Muscle layer of colon (tissue), 2 donors: ENCODE data around the gene CAB39.

ENCODE experiments used
- H3K27ac ChIP-seq: one replicate; pipeline ENCODE4 v1.7.0; 2013; ENCODE audit warnings: low read depth, mild to moderate bottlenecking, low read length, moderate library complexity
- H3K27me3 ChIP-seq, 2 donors: one replicate each; pipeline ENCODE4 v1.7.0; 2013; ENCODE audit warnings: low read length in 2 of 2, mild to moderate bottlenecking in 2 of 2; ENCODE audit not compliant: insufficient read depth in 2 of 2, control insufficient read depth in 1 of 2
- H3K36me3 ChIP-seq: one replicate; pipeline ENCODE4 v1.7.0; 2013; ENCODE audit warnings: mild to moderate bottlenecking, low read length; ENCODE audit not compliant: insufficient read depth
- H3K4me1 ChIP-seq: one replicate; pipeline ENCODE4 v1.7.0; 2013; ENCODE audit warnings: mild to moderate bottlenecking, low read length; ENCODE audit not compliant: insufficient read depth
- H3K4me3 ChIP-seq, 2 donors: one replicate each; pipeline ENCODE4 v1.7.0; 2013; ENCODE audit warnings: low read length in 2 of 2, low read depth in 1 of 2, mild to moderate bottlenecking in 1 of 2, moderate library complexity in 1 of 2
- H3K9ac ChIP-seq: one replicate; pipeline ENCODE4 v1.7.0; 2013; ENCODE audit warnings: low read length
- H3K9me3 ChIP-seq: one replicate; pipeline ENCODE4 v1.7.0; 2013; ENCODE audit warnings: mild to moderate bottlenecking, low read length
- donor health status: abdominal sarcoma.
- donor health status: Adenocarcinoma of cecum.

CAB39 gene

DNA sequence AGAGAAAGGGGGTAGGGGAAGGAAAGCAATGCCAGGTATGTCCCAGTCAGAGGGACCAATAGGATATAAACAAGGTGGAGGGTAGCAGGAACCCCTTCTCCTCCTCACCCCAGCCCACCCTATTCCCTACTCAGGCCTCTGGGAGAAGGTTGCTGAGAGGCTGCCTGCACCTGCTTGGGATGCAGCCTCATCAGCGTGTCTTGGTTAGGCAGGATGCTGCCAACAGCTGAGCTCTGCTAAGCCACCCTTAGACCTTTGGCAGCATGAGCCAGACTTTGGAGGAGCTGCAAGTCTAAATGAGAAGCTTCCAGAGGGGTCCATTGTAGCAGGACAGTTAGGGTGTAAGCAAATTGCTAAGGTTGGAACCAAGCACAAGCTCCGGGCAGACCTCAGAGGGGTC, 38.2 kb upstream of the CAB39 start:
- no peaks in the 10 kb centered on the region for H3K36me3 ChIP-seq
- H3K9me3 ChIP-seq, result no peaks in the 10 kb centered on the region
- H3K4me3 ChIP-seq, result no peak overlapping the region
- H3K27ac ChIP-seq, result no peak overlapping the region
- H3K27me3 ChIP-seq, result no peaks in the 10 kb centered on the region
- no peaks in the 10 kb centered on the region for H3K4me1 ChIP-seq
- no peak overlapping the region for H3K9ac ChIP-seq

DNA sequence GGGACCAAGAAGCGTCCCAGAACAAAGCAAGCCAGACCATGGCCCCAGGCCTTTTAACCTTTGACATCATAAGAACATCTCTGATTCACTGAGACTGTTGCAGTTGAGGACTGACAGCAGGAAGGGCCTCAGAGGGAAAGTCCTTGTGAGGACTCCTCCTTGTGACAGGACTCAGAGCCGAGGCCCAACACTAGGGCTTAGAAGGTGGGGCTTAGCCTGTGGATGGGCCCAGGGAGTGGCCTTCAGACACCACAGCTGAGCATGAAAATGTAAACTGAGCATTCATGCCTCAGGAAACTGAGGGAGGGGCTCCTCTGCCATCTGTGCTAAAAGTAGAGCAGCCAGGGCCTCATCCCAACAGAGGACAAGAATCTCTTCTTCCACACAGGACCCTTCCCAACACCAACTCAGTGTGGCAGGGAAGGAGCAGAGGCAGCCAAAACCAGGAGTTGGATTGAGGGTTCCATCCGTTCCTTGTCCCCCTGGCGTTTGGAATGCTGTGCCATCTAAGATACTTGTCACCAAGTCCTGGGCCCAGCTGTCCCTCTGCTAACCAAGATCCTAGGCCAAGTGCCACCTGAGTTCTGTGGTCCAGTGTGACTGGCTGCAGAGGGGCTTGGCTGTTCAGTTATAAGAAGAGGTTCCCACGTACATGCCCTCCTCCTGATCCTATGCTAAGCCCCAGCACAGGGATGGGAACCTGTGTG, 37.5 kb upstream of the CAB39 start:
- H3K27me3 ChIP-seq, result no peaks in the 10 kb centered on the region
- no peak overlapping the region for H3K9ac ChIP-seq
- H3K36me3 ChIP-seq, result no peaks in the 10 kb centered on the region
- H3K4me3 ChIP-seq, result no peak overlapping the region
- no peaks in the 10 kb centered on the region for H3K9me3 ChIP-seq
- no peak overlapping the region for H3K27ac ChIP-seq
- no peaks in the 10 kb centered on the region for H3K4me1 ChIP-seq

DNA sequence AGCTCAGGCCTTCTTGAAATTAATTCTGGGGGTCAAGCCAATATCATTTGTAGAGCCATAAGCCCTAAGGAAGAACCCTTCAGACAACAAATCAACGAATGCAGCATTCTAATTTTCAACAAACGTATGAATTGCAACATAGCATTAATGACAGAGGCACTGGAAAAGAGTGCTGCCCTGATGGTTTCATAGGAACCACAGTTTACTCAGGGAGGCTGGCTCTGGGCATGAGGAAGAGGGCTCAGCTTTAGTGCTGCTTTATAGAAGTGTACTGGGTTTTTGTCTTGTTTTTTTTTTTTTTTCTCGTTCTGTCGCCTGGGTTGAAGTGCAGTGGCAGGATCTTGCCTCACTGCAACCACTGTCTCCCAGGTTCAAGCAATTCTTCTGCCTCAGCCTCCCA, 36.1 kb upstream of the CAB39 start:
- H3K9me3 ChIP-seq, result no peaks in the 10 kb centered on the region
- no peaks in the 10 kb centered on the region for H3K27me3 ChIP-seq
- H3K4me3 ChIP-seq, result no peak overlapping the region
- H3K27ac ChIP-seq, result no peak overlapping the region
- no peak overlapping the region for H3K9ac ChIP-seq
- no peaks in the 10 kb centered on the region for H3K36me3 ChIP-seq
- H3K4me1 ChIP-seq, result no peaks in the 10 kb centered on the region

DNA sequence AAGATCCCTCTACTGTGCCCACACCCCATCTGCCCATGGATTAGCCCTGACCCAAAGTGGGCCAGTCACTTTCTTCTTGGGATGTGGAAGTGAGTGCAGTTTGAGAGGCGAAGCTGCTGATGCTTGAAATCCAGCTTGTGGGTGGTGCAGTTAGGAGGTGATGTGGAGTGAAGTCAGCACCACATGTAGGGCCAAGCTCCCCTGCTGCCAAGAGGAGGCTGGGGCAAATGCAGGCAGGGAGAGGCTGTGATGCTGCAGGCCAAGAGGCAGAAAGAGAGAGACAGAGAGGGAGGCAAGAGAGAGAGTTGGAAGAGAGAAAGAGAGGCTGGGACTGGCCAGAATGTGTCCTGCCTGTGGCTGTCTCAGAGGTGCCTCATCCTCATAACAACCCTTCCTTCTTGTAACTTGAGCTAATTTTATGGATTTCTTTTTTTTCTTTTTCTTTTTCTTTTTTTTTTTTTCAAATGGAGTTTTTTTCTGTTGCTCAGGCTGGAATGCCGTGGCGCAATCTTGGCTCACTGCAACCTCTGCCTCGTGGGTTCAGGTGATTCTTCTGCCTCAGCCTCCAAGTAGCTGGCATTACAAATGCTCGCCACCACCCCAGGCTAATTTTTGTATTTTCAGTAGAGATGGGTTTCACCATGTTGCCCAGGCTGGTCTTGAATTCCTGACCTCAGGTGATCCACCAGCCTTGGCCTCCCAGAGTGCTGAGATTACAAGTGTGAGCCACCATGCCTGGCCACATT, 35.3 kb upstream of the CAB39 start:
- Histone ChIP-seq H3K27ac (no peak overlapping the region), H3K36me3 (no peaks in the 10 kb centered on the region), H3K9ac (no peak overlapping the region), H3K4me1 (no peaks in the 10 kb centered on the region), H3K9me3 (no peaks in the 10 kb centered on the region), H3K4me3 (no peak overlapping the region), H3K27me3 (no peaks in the 10 kb centered on the region)

DNA sequence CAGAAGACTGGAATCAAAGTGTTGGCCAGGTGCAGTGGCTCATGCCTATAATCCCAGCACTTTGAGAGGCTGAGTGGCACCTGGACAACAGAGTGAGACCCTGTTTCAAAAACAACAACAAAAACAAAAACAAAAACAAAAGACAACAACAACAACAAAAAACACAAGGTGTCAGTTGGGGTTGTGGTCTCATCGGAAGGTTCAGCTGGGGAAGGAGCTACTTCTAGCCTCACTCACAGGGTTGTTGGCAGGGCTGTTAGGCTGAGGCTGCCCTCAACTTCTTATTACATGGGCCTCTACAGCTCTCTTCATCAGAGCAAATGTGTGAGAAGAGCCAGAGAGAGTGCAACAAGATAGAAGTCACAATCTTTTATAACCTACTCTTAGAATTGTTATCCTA, 34.6 kb upstream of the CAB39 start:
- Histone ChIP-seq H3K36me3 (no peaks in the 10 kb centered on the region), H3K27ac (no peak overlapping the region), H3K9ac (no peak overlapping the region), H3K9me3 (no peaks in the 10 kb centered on the region), H3K4me3 (no peak overlapping the region), H3K4me1 (no peaks in the 10 kb centered on the region), H3K27me3 (no peaks in the 10 kb centered on the region)

DNA sequence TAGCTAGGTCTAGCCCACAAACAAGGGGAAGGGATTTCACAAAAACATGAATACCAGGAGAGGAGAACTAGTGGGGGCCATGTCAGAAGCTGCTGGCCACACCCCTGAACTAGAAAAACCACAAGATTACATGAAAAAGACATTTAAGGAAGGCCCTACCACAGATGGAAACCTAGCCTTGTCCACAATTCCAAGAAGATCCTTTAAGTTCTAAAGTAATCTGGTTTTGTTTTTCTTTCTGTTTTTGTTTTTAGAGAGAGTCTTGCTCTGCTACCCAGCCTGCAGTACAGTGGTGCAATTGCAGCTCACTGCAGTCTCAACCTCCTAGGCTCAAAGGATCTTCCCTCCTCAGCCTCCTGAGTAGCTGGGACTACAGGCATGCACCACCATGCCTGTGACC, 34.2 kb upstream of the CAB39 start:
- Histone ChIP-seq H3K4me3 (no peak overlapping the region), H3K36me3 (no peaks in the 10 kb centered on the region), H3K4me1 (no peaks in the 10 kb centered on the region), H3K27me3 (no peaks in the 10 kb centered on the region), H3K9ac (no peak overlapping the region), H3K9me3 (no peaks in the 10 kb centered on the region), H3K27ac (no peak overlapping the region)

DNA sequence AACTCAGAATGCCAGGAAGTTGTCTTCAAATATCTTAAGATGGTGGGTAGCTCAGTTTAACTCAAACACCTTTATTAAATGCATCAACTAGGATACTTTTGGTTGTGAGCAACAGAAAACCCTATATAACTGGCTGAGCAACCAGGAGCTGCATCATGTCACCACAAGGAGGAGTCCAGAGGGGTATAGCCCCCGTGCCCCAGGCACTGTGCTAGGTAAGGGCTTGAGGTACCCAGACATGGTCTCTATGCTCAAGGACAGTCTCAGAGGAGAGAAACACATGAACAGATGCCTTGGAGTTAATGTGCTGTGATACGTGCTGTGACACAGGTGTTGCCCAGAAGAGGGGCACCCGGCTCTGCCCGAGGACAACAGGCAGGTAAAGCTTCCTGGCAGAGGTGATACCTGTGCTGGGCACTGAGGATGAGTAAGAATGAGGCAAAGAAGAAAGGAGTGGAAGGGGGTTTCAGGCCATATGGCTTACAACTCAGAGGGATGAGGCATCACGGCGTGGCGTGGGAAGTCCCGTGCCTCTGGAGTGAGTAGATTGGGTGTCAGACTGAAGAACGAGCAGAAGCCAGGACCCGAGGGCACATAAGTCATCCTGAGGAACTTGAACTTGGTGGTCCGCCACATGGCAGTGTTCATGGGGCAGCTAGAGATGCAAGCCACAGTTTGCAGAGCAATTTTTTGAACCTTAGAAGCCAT, 32.0 kb upstream of the CAB39 start:
- no peaks in the 10 kb centered on the region for H3K4me1 ChIP-seq
- H3K4me3 ChIP-seq, result no peak overlapping the region
- no peak overlapping the region for H3K9ac ChIP-seq
- H3K9me3 ChIP-seq, result no peaks in the 10 kb centered on the region
- H3K36me3 ChIP-seq, result no peaks in the 10 kb centered on the region
- no peaks in the 10 kb centered on the region for H3K27me3 ChIP-seq
- no peak overlapping the region for H3K27ac ChIP-seq

DNA sequence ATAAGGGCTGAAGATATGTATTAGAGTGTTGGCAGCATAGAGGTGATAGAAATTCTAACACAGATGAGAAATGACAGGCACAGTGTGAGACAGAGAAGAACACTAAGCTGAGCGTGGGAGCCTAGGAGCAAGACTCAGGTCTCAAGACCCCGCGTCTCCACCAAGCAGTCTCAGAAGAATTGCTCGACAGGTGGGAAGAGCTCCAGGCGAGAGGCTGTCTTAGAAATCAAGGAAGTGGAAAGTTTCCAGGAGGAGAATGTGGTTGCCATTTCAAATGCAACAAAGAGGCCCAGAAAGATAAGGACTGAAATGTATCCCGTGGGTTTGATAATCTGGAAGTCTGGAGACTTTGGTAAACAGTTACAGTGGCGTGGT, 31.5 kb upstream of the CAB39 start:
- Histone ChIP-seq H3K9ac (no peak overlapping the region), H3K27me3 (no peaks in the 10 kb centered on the region), H3K36me3 (no peaks in the 10 kb centered on the region), H3K4me1 (no peaks in the 10 kb centered on the region), H3K4me3 (no peak overlapping the region), H3K9me3 (no peaks in the 10 kb centered on the region), H3K27ac (no peak overlapping the region)

DNA sequence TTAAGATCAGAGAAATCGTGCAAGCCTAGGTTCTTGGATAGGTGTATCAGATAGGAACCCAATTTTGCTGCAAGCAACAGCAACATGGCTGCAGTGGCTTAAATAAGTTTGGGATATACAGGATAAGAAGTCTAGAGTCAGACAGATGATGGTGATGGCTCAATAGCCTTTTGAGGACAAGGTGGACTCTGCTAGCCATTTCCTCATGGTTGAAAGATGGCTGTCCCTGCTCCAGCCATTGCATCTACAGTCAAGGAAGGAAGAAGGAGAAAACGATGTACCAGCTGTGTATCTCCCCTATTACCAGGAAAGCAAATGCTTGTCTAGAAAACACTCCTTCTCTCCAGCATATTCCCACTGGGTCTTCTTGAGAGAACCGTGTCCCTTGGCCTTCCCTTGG, 30.1 kb upstream of the CAB39 start:
- H3K9me3 ChIP-seq, result no peaks in the 10 kb centered on the region
- no peak overlapping the region for H3K27ac ChIP-seq
- no peak overlapping the region for H3K9ac ChIP-seq
- no peaks in the 10 kb centered on the region for H3K4me1 ChIP-seq
- no peaks in the 10 kb centered on the region for H3K27me3 ChIP-seq
- no peak overlapping the region for H3K4me3 ChIP-seq
- no peaks in the 10 kb centered on the region for H3K36me3 ChIP-seq

DNA sequence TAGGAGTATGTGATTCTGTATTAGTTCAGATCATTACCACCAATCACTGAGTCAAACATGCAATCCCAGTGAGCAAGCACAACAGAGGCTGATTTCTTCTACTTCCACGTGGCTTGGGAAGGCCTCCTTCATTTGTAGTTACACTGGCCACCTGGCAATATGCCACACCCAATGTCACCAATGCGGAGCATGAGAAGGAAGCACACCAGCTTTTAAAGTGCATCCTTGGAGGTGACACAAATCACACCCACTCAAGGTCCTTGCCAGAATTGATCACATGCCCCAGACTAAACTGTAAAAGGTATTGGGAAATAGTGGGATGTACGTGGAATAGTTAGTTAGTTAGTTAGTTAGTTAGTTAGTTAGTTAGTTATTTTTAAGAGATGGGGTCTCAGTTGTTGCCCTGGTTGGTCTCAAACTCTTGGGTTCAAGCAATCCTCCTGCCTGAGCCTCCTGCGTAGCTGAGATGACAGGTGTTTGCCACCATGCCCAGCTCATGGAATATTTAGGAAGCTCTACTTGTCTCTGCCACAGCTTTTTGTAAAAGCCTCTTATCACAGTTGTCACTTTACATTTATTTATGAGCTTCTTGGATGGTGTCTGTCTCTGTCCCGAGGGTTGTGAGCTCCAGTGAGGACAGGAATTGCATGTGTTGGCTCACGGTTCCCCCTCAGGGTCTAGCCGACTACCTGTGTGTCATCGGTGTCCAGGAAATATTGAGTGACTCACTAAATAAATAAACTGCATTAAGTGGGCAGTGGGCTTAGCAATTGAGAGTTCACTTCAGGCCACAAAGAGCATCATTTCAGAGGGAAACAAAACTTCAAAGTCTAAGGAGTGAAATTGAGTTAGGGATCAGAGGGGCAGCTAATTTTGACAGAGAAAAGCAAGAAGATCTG, 28.1 kb upstream of the CAB39 start:
- Histone ChIP-seq H3K36me3 (no peaks in the 10 kb centered on the region), H3K9me3 (no peaks in the 10 kb centered on the region), H3K27ac (no peak overlapping the region)

DNA sequence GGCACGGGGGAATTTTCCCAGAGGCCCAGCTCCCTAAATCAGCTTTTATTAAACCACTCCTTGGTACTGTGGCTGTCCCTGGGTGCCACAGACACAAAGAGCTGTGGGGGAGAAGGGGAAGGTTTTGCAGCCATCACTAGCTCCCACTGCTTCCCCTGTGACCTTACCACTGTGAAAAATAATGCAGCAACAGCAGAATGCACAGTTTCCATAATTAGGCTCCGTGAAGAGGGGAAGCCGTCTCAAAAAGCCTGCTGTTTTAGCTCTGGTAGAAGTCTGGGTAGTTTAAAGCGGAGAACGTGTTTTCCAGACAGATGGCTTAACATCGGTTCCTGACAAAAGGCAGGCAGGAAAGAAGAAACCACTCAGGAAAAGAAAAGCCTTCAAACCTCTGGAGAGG, 27.5 kb upstream of the CAB39 start:
- H3K36me3 ChIP-seq, result no peaks in the 10 kb centered on the region
- H3K9me3 ChIP-seq, result no peaks in the 10 kb centered on the region
- H3K4me1 ChIP-seq, result peaks cover 1% of the 10 kb centered on the region
- H3K9ac ChIP-seq, result no peak overlapping the region
- H3K27ac ChIP-seq, result no peak overlapping the region
- H3K27me3 ChIP-seq, result no peaks in the 10 kb centered on the region
- no peak overlapping the region for H3K4me3 ChIP-seq

More for the DNA sequence above, 28.1 kb upstream of the CAB39 start:
- no peak overlapping the region for H3K4me3 ChIP-seq
- H3K4me1 ChIP-seq, result no peaks in the 10 kb centered on the region
- H3K9ac ChIP-seq, result no peak overlapping the region
- no peaks in the 10 kb centered on the region for H3K27me3 ChIP-seq
